Measurements from ENCODE around the gene MPDU1.

DNA sequence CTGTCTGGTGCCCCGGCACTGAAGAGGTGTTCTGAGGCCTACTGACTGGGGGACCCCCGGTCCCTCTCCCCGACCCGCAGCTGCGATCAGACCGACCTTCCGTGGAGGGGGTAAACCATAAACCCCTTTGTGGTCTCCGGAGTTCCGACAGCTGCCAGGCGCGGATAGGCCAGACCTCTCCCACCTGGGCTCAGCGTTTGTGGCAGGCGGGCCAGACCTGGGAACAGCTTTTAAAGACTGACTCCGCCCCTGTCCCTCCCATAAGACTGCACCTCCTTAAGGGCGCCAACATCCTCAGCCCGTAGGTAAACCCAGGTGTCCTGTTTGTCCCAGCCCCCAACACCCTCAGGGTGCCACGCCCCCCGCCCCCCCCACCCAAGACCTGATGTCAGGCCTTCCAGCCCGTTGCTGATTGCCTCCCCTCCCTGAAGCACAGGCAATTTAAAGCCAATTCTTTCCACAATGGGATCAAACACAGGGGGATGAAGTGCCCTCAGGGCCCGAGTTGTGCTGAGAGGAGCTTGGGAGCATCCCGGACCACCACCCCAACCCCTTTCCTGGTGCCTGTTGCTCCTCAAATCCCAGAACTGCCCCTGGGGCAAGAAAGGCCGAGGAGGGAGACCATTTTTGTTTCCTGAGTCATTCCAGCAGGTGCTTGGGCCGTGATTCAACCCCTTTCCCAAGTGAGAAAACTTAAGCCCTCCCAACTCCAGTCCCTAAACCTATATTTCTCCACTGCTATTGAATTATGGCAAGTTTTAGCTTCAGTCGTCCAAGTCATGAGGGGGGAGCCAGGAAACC, 6.4 kb downstream of the MPDU1 start, which contains the start of gene SOX15:
- TF ChIP-seq CTCF (IDR thresholded peaks at IDR 0.05) (no peak), POLR2A (IDR thresholded peaks at IDR 0.05) (no peak)
